Activated T-cell treated with anti-CD3 and anti-CD28 coated beads, Interleukin-2, amount 50 U/mL, for 72 hours (primary cell): Measurements from ENCODE around the gene PLA2G12B. TPM values are rescaled to one million over a fixed set of nuclear protein-coding genes. Genes with fewer than 3 reads are reported as not detected.
"Not testable (repeated sequence)": the region's sequence is repeated elsewhere in the genome, so short reads cannot be mapped to it uniquely, and the experiment has no call there.

Experiments
- ATAC-seq, 2 donors: fragments of 150-1000 bp; cut with Tn5 transposase; replicated peaks in 1 of 2; 2 replicates each; pipeline ENCODE4 v1.10.0; 2021; ENCODE audit warnings: moderate library complexity in 2 of 2, mild to moderate bottlenecking in 1 of 2
- DNase-seq, 2 donors: peaks; one replicate each; pipeline ENCODE4 v3.0.0; 2021 to 2022; ENCODE audit warnings: mixed read lengths in 1 of 2
- H3K27ac Mint-ChIP-seq: one replicate; pipeline ENCODE4 v1.8.0; 2022; ENCODE audit warnings: mild to moderate bottlenecking, moderate library complexity, mixed read lengths
- H3K27me3 Mint-ChIP-seq: one replicate; pipeline ENCODE4 v1.8.0; 2022; ENCODE audit warnings: low read depth, mixed read lengths
- H3K36me3 Mint-ChIP-seq, 2 donors: one replicate each; pipeline ENCODE4 v1.8.0; 2022; ENCODE audit warnings: mixed read lengths in 2 of 2, mild to moderate bottlenecking in 1 of 2; ENCODE audit not compliant: insufficient read depth in 2 of 2
- H3K4me1 Mint-ChIP-seq: one replicate; pipeline ENCODE4 v1.8.0; 2022; ENCODE audit warnings: low read depth, mixed read lengths
- H3K4me3 Mint-ChIP-seq, 2 donors: one replicate each; pipeline ENCODE4 v1.8.0; 2022; ENCODE audit warnings: mild to moderate bottlenecking in 2 of 2, mixed read lengths in 2 of 2, moderate library complexity in 2 of 2
- H3K9me3 Mint-ChIP-seq, 2 donors: one replicate each; pipeline ENCODE4 v1.8.0; 2022; ENCODE audit warnings: mixed read lengths in 2 of 2
- total RNA-seq, 2 donors: library from RNA; stranded (reverse); gene quantifications; one replicate each; pipeline ENCODE4 v1.2.3, GENCODE V29; 2022

PLA2G12B gene
- total RNA-seq: not detected

GRCh38 chr10:72954596-72955554, at the start of gene PLA2G12B:
Gene PLA2G12B (minus strand): TSS chr10:72954806. CDS start chr10:72954685, 121 bp downstream.
- Mint-ChIP-seq H3K27me3 (no peaks in the 10 kb centered on the region), H3K4me3 (no peak within 1 kb of the TSS), H3K9me3 (no peaks in the 10 kb centered on the region), H3K4me1 (no peaks in the 10 kb centered on the region), H3K36me3 (no peaks in the 10 kb centered on the region), H3K27ac (no peak within 1 kb of the TSS)
- DNase-seq (no peak), ATAC-seq (no peak)

- no peaks in the 10 kb centered on the region for H3K27me3 Mint-ChIP-seq
- H3K9me3 Mint-ChIP-seq: peaks cover 2% of the 10 kb centered on the region in 2 donors
- DNase-seq (no peak), ATAC-seq (no peak)
- H3K4me3 Mint-ChIP-seq: no peak overlapping the region
- H3K4me1 Mint-ChIP-seq: no peaks in the 10 kb centered on the region
- peaks cover 5 to 15% of the 10 kb centered on the region in 2 donors for H3K36me3 Mint-ChIP-seq
- no peak overlapping the region for H3K27ac Mint-ChIP-seq
Measured at GRCh38 chr10:73003822-73004221, 49.2 kb upstream of the PLA2G12B start.

GRCh38 chr10:73000973-73001372, 46.4 kb upstream of the PLA2G12B start:
- Mint-ChIP-seq H3K9me3 (peaks cover 4 to 5% of the 10 kb centered on the region in 2 donors), H3K27ac (no peak overlapping the region), H3K4me1 (no peaks in the 10 kb centered on the region), H3K27me3 (no peaks in the 10 kb centered on the region), H3K36me3 (peaks cover 7 to 20% of the 10 kb centered on the region in 2 donors), H3K4me3 (no peak overlapping the region)
- ATAC-seq (no peak), DNase-seq (no peak)

GRCh38 chr10:72997099-72997498, 42.5 kb upstream of the PLA2G12B start:
- H3K4me1 Mint-ChIP-seq: no peaks in the 10 kb centered on the region
- H3K36me3 Mint-ChIP-seq: peaks cover 9 to 22% of the 10 kb centered on the region in 2 donors
- H3K4me3 Mint-ChIP-seq: no peak overlapping the region
- no peaks in the 10 kb centered on the region for H3K27me3 Mint-ChIP-seq
- ATAC-seq (no peak), DNase-seq (no peak)
- H3K27ac Mint-ChIP-seq: no peak overlapping the region
- peaks cover 6 to 7% of the 10 kb centered on the region in 2 donors for H3K9me3 Mint-ChIP-seq

GRCh38 chr10:72995459-72995858, 40.9 kb upstream of the PLA2G12B start:
- not testable (repeated sequence) for H3K4me1 Mint-ChIP-seq, H3K4me3 Mint-ChIP-seq, H3K27ac Mint-ChIP-seq, DNase-seq, H3K9me3 Mint-ChIP-seq, H3K27me3 Mint-ChIP-seq, ATAC-seq
- H3K36me3 Mint-ChIP-seq: peaks cover 14 to 17% of the 10 kb centered on the region in 2 donors

- H3K4me3 Mint-ChIP-seq, DNase-seq, H3K27me3 Mint-ChIP-seq, H3K4me1 Mint-ChIP-seq, H3K27ac Mint-ChIP-seq, H3K36me3 Mint-ChIP-seq, ATAC-seq, H3K9me3 Mint-ChIP-seq: not testable (repeated sequence)
Measured at GRCh38 chr10:72989771-72990170, 35.2 kb upstream of the PLA2G12B start.

GRCh38 chr10:72984618-72985017, 30.0 kb upstream of the PLA2G12B start:
- Mint-ChIP-seq H3K9me3 (peaks cover 8 to 10% of the 10 kb centered on the region in 2 donors), H3K36me3 (peaks cover 8 to 10% of the 10 kb centered on the region in 2 donors)
- H3K4me1 Mint-ChIP-seq, H3K4me3 Mint-ChIP-seq, H3K27ac Mint-ChIP-seq, ATAC-seq, H3K27me3 Mint-ChIP-seq, DNase-seq: not testable (repeated sequence)

GRCh38 chr10:72981882-72982529, 27.4 kb upstream of the PLA2G12B start:
- Mint-ChIP-seq H3K4me1 (no peaks in the 10 kb centered on the region), H3K36me3 (peaks cover 10 to 29% of the 10 kb centered on the region in 2 donors), H3K27ac (no peak overlapping the region), H3K4me3 (no peak overlapping the region), H3K9me3 (peaks cover 20 to 23% of the 10 kb centered on the region in 2 donors), H3K27me3 (no peaks in the 10 kb centered on the region)
- DNase-seq: no peak
- no peak for ATAC-seq

- Mint-ChIP-seq H3K4me1 (no peaks in the 10 kb centered on the region), H3K36me3 (peaks cover 12 to 31% of the 10 kb centered on the region in 2 donors), H3K9me3 (peaks cover 22 to 25% of the 10 kb centered on the region in 2 donors), H3K27me3 (no peaks in the 10 kb centered on the region), H3K27ac (no peak overlapping the region), H3K4me3 (no peak overlapping the region)
- DNase-seq (no peak), ATAC-seq (no peak)
Measured at GRCh38 chr10:72981028-72981881, 26.6 kb upstream of the PLA2G12B start.

- H3K36me3 Mint-ChIP-seq: peaks cover 12 to 34% of the 10 kb centered on the region in 2 donors
- H3K4me3 Mint-ChIP-seq: no peak overlapping the region
- H3K4me1 Mint-ChIP-seq: no peaks in the 10 kb centered on the region
- H3K27me3 Mint-ChIP-seq: peaks cover 6% of the 10 kb centered on the region
- ATAC-seq (no peak), DNase-seq (no peak)
- peaks cover 26 to 31% of the 10 kb centered on the region in 2 donors for H3K9me3 Mint-ChIP-seq
- no peak overlapping the region for H3K27ac Mint-ChIP-seq
Measured at GRCh38 chr10:72980348-72980747, 25.7 kb upstream of the PLA2G12B start.

- ATAC-seq (no peak), DNase-seq (no peak)
- Mint-ChIP-seq H3K36me3 (peaks cover 12 to 34% of the 10 kb centered on the region in 2 donors), H3K4me1 (no peaks in the 10 kb centered on the region), H3K9me3 (peaks cover 26 to 33% of the 10 kb centered on the region in 2 donors), H3K4me3 (no peak overlapping the region), H3K27me3 (peaks cover 6% of the 10 kb centered on the region), H3K27ac (no peak overlapping the region)
Measured at GRCh38 chr10:72979709-72980108, 25.1 kb upstream of the PLA2G12B start.

- no peak for ATAC-seq
- Mint-ChIP-seq H3K27me3 (peaks cover 6% of the 10 kb centered on the region), H3K9me3 (peaks cover 26 to 31% of the 10 kb centered on the region in 2 donors), H3K36me3 (peaks cover 12 to 34% of the 10 kb centered on the region in 2 donors), H3K27ac (no peak overlapping the region), H3K4me3 (no peak overlapping the region), H3K4me1 (no peaks in the 10 kb centered on the region)
- DNase-seq: no peak
Measured at GRCh38 chr10:72976886-72977285, 22.3 kb upstream of the PLA2G12B start.
